ENCODE results near the gene TWIST2.

Gene TWIST2

GRCh38 chr2:238948765-238949641 lies 101.1 kb downstream of the TWIST2 start:
- TF ChIP-seq SUZ12 (IDR thresholded peaks at IDR 0.05; ENCODE audit: extremely low read depth, insufficient read depth, insufficient read length) (no peak), ZNF274 (IDR thresholded peaks at IDR 0.05; ENCODE audit: low read depth, low read length) (no peak), YY1 (IDR thresholded peaks at IDR 0.05; ENCODE audit: insufficient read depth, insufficient read length) (no peak)
- Histone ChIP-seq H3K4me1 (ENCODE audit: insufficient read depth, insufficient read length) (no peaks in the 10 kb centered on the region), H3K9me3 (ENCODE audit: insufficient read depth, low read length) (peaks cover 8% of the 10 kb centered on the region; the same call in 1 of the 2 replicates), H3K9ac (ENCODE audit: insufficient read length, low read depth) (no peak overlapping the region), H3K27me3 (ENCODE audit: insufficient read depth, insufficient read length) (no peaks in the 10 kb centered on the region), H3K36me3 (ENCODE audit: insufficient read depth, insufficient read length, low read length) (no peaks in the 10 kb centered on the region), H3K4me3 (ENCODE audit: insufficient read length, low read depth) (no peak overlapping the region)
- DNase-seq (ENCODE audit: low read depth, low spot score): no peak

- TF ChIP-seq ZNF274 (IDR thresholded peaks at IDR 0.05; ENCODE audit: low read depth, low read length) (no peak), SUZ12 (IDR thresholded peaks at IDR 0.05; ENCODE audit: extremely low read depth, insufficient read depth, insufficient read length) (no peak), YY1 (IDR thresholded peaks at IDR 0.05; ENCODE audit: insufficient read depth, insufficient read length) (no peak)
- Histone ChIP-seq H3K9ac (ENCODE audit: insufficient read length, low read depth) (no peak overlapping the region), H3K4me1 (ENCODE audit: insufficient read depth, insufficient read length) (no peaks in the 10 kb centered on the region), H3K9me3 (ENCODE audit: insufficient read depth, low read length) (peaks cover 8% of the 10 kb centered on the region; the same call in 1 of the 2 replicates), H3K36me3 (ENCODE audit: insufficient read depth, insufficient read length, low read length) (no peaks in the 10 kb centered on the region), H3K27me3 (ENCODE audit: insufficient read depth, insufficient read length) (no peaks in the 10 kb centered on the region), H3K4me3 (ENCODE audit: insufficient read length, low read depth) (no peak overlapping the region)
- DNase-seq (ENCODE audit: low read depth, low spot score): no peak
These were observed 101.9 kb downstream of the TWIST2 start for GRCh38 chr2:238949710-238950345.

- Histone ChIP-seq H3K36me3 (ENCODE audit: insufficient read depth, insufficient read length, low read length) (no peaks in the 10 kb centered on the region), H3K4me1 (ENCODE audit: insufficient read depth, insufficient read length) (no peaks in the 10 kb centered on the region), H3K27me3 (ENCODE audit: insufficient read depth, insufficient read length) (no peaks in the 10 kb centered on the region), H3K9me3 (ENCODE audit: insufficient read depth, low read length) (peaks cover 8% of the 10 kb centered on the region; the same call in 1 of the 2 replicates), H3K4me3 (ENCODE audit: insufficient read length, low read depth) (no peak overlapping the region), H3K9ac (ENCODE audit: insufficient read length, low read depth) (no peak overlapping the region)
- TF ChIP-seq SUZ12 (IDR thresholded peaks at IDR 0.05; ENCODE audit: extremely low read depth, insufficient read depth, insufficient read length): no peak
- no peak for TF ChIP-seq ZNF274 (IDR thresholded peaks at IDR 0.05; ENCODE audit: low read depth, low read length)
- no peak for TF ChIP-seq YY1 (IDR thresholded peaks at IDR 0.05; ENCODE audit: insufficient read depth, insufficient read length)
- no peak for DNase-seq (ENCODE audit: low read depth, low spot score)
These were observed 102.7 kb downstream of the TWIST2 start for GRCh38 chr2:238950551-238950950.

- H3K9ac ChIP-seq (ENCODE audit: insufficient read length, low read depth): no peak overlapping the region
- H3K36me3 ChIP-seq (ENCODE audit: insufficient read depth, insufficient read length, low read length): no peaks in the 10 kb centered on the region
- H3K4me3 ChIP-seq (ENCODE audit: insufficient read length, low read depth): no peak overlapping the region
- no peak for DNase-seq (ENCODE audit: low read depth, low spot score)
- no peaks in the 10 kb centered on the region for H3K27me3 ChIP-seq (ENCODE audit: insufficient read depth, insufficient read length)
- no peaks in the 10 kb centered on the region for H3K4me1 ChIP-seq (ENCODE audit: insufficient read depth, insufficient read length)
- TF ChIP-seq SUZ12 (IDR thresholded peaks at IDR 0.05; ENCODE audit: extremely low read depth, insufficient read depth, insufficient read length) (no peak), YY1 (IDR thresholded peaks at IDR 0.05; ENCODE audit: insufficient read depth, insufficient read length) (no peak), ZNF274 (IDR thresholded peaks at IDR 0.05; ENCODE audit: low read depth, low read length) (no peak)
- H3K9me3 ChIP-seq (ENCODE audit: insufficient read depth, low read length): no peaks in the 10 kb centered on the region
These were observed 104.5 kb downstream of the TWIST2 start for GRCh38 chr2:238952261-238952919.

- no peak for TF ChIP-seq YY1 (IDR thresholded peaks at IDR 0.05; ENCODE audit: insufficient read depth, insufficient read length)
- no peak for TF ChIP-seq ZNF274 (IDR thresholded peaks at IDR 0.05; ENCODE audit: low read depth, low read length)
- TF ChIP-seq SUZ12 (IDR thresholded peaks at IDR 0.05; ENCODE audit: extremely low read depth, insufficient read depth, insufficient read length): no peak
- H3K9me3 ChIP-seq (ENCODE audit: insufficient read depth, low read length): no peaks in the 10 kb centered on the region
- H3K9ac ChIP-seq (ENCODE audit: insufficient read length, low read depth): no peak overlapping the region
- DNase-seq (ENCODE audit: low read depth, low spot score): no peak
- H3K4me3 ChIP-seq (ENCODE audit: insufficient read length, low read depth): no peak overlapping the region
- H3K27me3 ChIP-seq (ENCODE audit: insufficient read depth, insufficient read length): no peaks in the 10 kb centered on the region
- H3K4me1 ChIP-seq (ENCODE audit: insufficient read depth, insufficient read length): no peaks in the 10 kb centered on the region
- no peaks in the 10 kb centered on the region for H3K36me3 ChIP-seq (ENCODE audit: insufficient read depth, insufficient read length, low read length)
These were observed 107.1 kb downstream of the TWIST2 start for GRCh38 chr2:238954841-238955591.

- Histone ChIP-seq H3K27me3 (ENCODE audit: insufficient read depth, insufficient read length) (no peaks in the 10 kb centered on the region), H3K4me3 (ENCODE audit: insufficient read length, low read depth) (no peak overlapping the region), H3K9ac (ENCODE audit: insufficient read length, low read depth) (no peak overlapping the region), H3K4me1 (ENCODE audit: insufficient read depth, insufficient read length) (no peaks in the 10 kb centered on the region), H3K9me3 (ENCODE audit: insufficient read depth, low read length) (no peaks in the 10 kb centered on the region), H3K36me3 (ENCODE audit: insufficient read depth, insufficient read length, low read length) (no peaks in the 10 kb centered on the region)
- TF ChIP-seq SUZ12 (IDR thresholded peaks at IDR 0.05; ENCODE audit: extremely low read depth, insufficient read depth, insufficient read length) (no peak), YY1 (IDR thresholded peaks at IDR 0.05; ENCODE audit: insufficient read depth, insufficient read length) (no peak), ZNF274 (IDR thresholded peaks at IDR 0.05; ENCODE audit: low read depth, low read length) (no peak)
- no peak for DNase-seq (ENCODE audit: low read depth, low spot score)
These were observed 108.0 kb downstream of the TWIST2 start for GRCh38 chr2:238955648-238956531.

Data from NT2/D1 (cell line).